ENCODE data around the gene BRF1. TPM values are rescaled to one million over a fixed set of nuclear protein-coding genes. Genes with fewer than 3 reads are reported as not detected.

BRF1 gene
- total RNA-seq, 1 experiment from 2014 or later = 41.2 TPM

DNA sequence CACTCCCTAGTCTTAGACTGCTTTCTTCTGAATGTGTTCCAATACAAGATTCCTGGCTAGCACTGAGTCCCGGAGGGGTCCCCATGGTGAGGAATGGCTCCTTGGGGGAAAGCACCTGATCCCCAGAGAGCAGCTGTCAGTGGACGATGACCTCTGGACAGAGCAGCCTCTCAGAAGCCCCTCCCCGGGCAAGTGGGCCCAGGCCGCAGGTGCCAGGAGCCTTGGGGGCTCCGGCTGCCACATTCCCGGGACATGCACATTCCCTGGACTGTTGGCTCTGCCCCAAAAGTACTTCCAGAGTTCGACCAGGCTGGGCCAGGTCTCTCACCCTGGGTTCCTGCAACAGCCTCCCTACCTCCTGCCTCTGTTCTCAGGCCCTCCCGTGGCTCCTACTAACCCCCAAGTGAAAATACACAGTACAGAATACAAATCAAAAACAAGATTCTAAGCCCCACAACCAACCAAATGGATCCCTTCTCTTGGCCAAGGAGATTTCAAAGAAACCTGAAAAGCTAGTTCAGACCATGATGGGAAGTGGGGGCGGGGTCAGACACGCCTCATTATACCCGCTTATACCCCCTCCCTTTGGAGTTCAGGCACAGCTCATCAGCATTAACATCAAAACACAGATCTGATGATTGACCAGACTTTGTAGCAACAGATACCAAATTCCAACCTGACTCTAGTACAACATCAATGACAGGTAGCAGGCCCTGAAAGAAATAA, 75.8 kb downstream of the BRF1 start (continued):
- TF ChIP-seq, protein P1, sequence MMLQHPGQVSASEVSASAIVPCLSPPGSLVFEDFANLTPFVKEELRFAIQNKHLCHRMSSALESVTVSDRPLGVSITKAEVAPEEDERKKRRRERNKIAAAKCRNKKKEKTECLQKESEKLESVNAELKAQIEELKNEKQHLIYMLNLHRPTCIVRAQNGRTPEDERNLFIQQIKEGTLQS (IDR thresholded peaks at IDR 0.05) = no peak

DNA sequence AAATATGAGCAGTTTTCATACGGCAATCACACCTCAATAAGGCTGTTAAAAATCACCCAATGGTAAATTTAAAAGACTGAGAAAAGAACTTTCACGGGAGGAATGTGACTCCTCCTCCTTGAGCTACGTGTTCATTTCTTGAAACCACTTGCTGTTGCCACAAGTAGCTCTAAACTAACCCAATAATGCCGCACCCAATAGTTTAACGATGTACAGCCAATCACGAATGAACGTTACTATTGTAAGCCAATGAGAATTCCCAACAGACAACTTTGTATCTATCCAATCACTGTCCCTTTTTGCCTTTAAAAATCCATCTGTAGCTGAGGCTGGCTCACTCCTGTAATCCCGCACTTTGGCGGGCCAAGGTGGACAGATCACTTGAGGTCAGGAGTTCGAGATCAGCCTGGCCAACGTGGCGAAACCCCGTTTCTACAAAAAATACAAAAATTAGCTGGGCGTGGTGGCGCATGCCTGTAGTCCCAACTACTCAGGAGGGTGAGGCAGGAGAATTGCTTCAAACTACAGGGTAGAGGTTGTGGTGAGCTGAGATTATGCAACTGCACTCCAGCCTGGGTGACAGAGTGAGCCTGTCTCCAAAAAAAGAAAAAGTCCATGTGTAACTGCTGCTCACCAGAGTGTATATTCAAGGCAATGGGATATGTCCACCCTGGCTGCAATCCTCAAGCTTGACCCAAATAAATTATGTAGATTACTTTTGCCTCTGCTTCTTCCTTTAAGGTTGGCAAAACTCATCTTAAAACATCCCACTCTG, 76.8 kb downstream of the BRF1 start:
- H3K9me3 ChIP-seq (ENCODE audit: control insufficient read depth in 1 of 2, insufficient read depth in 1 of 2, low read depth in 1 of 2, low read length in 2 of 2) = no peaks in the 10 kb centered on the region

More for the DNA sequence above, 76.8 kb downstream of the BRF1 start:
- Histone ChIP-seq H4K20me1 (ENCODE audit: insufficient read depth) (no peaks in the 10 kb centered on the region), H3K4me2 (ENCODE audit: low read length) (no peak overlapping the region), H3K9ac (ENCODE audit: low read length) (no peak overlapping the region), H3K9me2 (ENCODE audit: insufficient read depth) (no peaks in the 10 kb centered on the region), H3K4me3 (replicated peaks in 1 of 2; ENCODE audit: low read depth in 1 of 2, low read length in 2 of 2) (no peak overlapping the region), H3K4me1 (ENCODE audit: control insufficient read depth in 1 of 2, insufficient read depth in 2 of 2, low read length in 2 of 2) (no peaks in the 10 kb centered on the region), H3K27ac (ENCODE audit: low read depth, low read length) (no peak overlapping the region), H3K79me2 (ENCODE audit: insufficient read depth, low read length) (no peaks in the 10 kb centered on the region), H3K36me3 (ENCODE audit: control insufficient read depth in 1 of 2, insufficient read depth in 2 of 2, low read length in 2 of 2) (peaks cover 5 to 9% of the 10 kb centered on the region in 2 experiments; a peak in 3 of 4 replicates), H3K27me3 (ENCODE audit: insufficient read depth, low read length) (no peaks in the 10 kb centered on the region), H2AFZ (ENCODE audit: low read depth, low read length, poor library complexity, severe bottlenecking) (no peak overlapping the region)
- intact Hi-C loops (cut with micrococcal nuclease) = no loop called here
- no peak for ATAC-seq
- TF ChIP-seq RAD21 (IDR thresholded peaks at IDR 0.05; ENCODE audit: low read depth) (no peak), JUND (IDR thresholded peaks at IDR 0.05) (no peak), POLR2AphosphoS5 (IDR thresholded peaks at IDR 0.05; ENCODE audit: low read depth, low read length) (no peak), YY1 (IDR thresholded peaks at IDR 0.05; ENCODE audit: extremely low read depth, insufficient replicate concordance, low read depth, low read length) (no peak), EZH2 (IDR thresholded peaks at IDR 0.05) (no peak), FOSL1 (IDR thresholded peaks at IDR 0.05; ENCODE audit: low read depth) (no peak), ZNF274 (IDR thresholded peaks at IDR 0.05; ENCODE audit: low read depth, low read length) (no peak), POLR2A (IDR thresholded peaks at IDR 0.05; ENCODE audit: borderline replicate concordance, extremely low read depth, insufficient read depth, insufficient read length) (no peak), SP1 (IDR thresholded peaks at IDR 0.05; ENCODE audit: low read depth) (no peak), CEBPB (IDR thresholded peaks at IDR 0.05; ENCODE audit: low read depth) (no peak), ELF1 (IDR thresholded peaks at IDR 0.05; ENCODE audit: borderline replicate concordance, low read depth) (no peak), CBX3 (IDR thresholded peaks at IDR 0.05; ENCODE audit: low read depth) (no peak), EZH2phosphoT487 (IDR thresholded peaks at IDR 0.05; ENCODE audit: borderline replicate concordance) (no peak), TCF7L2 (IDR thresholded peaks at IDR 0.05; ENCODE audit: borderline replicate concordance, extremely low read depth, insufficient read depth, insufficient read length) (no peak), SIN3A (IDR thresholded peaks at IDR 0.05; ENCODE audit: low read depth) (no peak), EGR1 (IDR thresholded peaks at IDR 0.05; ENCODE audit: low read depth) (no peak), ZFX (IDR thresholded peaks at IDR 0.05) (no peak)
- TF ChIP-seq, protein P2, sequence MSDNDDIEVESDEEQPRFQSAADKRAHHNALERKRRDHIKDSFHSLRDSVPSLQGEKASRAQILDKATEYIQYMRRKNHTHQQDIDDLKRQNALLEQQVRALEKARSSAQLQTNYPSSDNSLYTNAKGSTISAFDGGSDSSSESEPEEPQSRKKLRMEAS (IDR thresholded peaks at IDR 0.05) = no peak
- TF ChIP-seq, protein P3, sequence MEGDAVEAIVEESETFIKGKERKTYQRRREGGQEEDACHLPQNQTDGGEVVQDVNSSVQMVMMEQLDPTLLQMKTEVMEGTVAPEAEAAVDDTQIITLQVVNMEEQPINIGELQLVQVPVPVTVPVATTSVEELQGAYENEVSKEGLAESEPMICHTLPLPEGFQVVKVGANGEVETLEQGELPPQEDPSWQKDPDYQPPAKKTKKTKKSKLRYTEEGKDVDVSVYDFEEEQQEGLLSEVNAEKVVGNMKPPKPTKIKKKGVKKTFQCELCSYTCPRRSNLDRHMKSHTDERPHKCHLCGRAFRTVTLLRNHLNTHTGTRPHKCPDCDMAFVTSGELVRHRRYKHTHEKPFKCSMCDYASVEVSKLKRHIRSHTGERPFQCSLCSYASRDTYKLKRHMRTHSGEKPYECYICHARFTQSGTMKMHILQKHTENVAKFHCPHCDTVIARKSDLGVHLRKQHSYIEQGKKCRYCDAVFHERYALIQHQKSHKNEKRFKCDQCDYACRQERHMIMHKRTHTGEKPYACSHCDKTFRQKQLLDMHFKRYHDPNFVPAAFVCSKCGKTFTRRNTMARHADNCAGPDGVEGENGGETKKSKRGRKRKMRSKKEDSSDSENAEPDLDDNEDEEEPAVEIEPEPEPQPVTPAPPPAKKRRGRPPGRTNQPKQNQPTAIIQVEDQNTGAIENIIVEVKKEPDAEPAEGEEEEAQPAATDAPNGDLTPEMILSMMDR (IDR thresholded peaks at IDR 0.05 in 2 of 3, conservative IDR thresholded peaks at IDR 0.05 in 1 of 3; ENCODE audit: borderline replicate concordance in 1 of 3, insufficient read depth in 1 of 3, low read depth in 2 of 3, low read length in 2 of 3) = no peak
- no peak for DNase-seq (ENCODE audit: low read depth, low spot score)
- ChIA-PET RAD21 (ENCODE audit: low non-redundant PET in 1 of 2, low total read pairs in 2 of 2, uncharacterized antibody in 2 of 2, unreplicated experiment in 2 of 2) (no interaction called here), POLR2A (no interaction called here), CTCF (no interaction called here)
- no TSS peak for BruUV-seq (replicated peaks)

All from HCT116 (cell line).